Colonic mucosa (tissue), 4 donors: Measurements from ENCODE around the gene TTPAL. TPM values are rescaled to one million over a fixed set of nuclear protein-coding genes. Genes with fewer than 3 reads are reported as not detected.

Experiments used
- DNase-seq: peaks from one replicate; pipeline ENCODE4 v3.0.0-alpha.2; 2020
- H3K27ac ChIP-seq: fragments of 200-600 bp; one replicate; pipeline ENCODE4 v1.8.0; 2021
- H3K27me3 ChIP-seq: fragments of 200-600 bp; one replicate; pipeline ENCODE4 v1.8.0; 2021
- H3K36me3 ChIP-seq: fragments of 200-600 bp; one replicate; pipeline ENCODE4 v1.8.0; 2021
- H3K4me1 ChIP-seq: fragments of 200-600 bp; one replicate; pipeline ENCODE4 v1.8.0; 2021; ENCODE audit warnings: mild to moderate bottlenecking
- H3K4me3 ChIP-seq: fragments of 200-600 bp; one replicate; pipeline ENCODE4 v1.8.0; 2021
- H3K9ac ChIP-seq, 2 donors: one replicate each; pipeline ENCODE4 v1.7.0; 2013; ENCODE audit warnings: control low read depth in 2 of 2, low read depth in 2 of 2, low read length in 2 of 2
- H3K9me3 ChIP-seq: fragments of 200-600 bp; one replicate; pipeline ENCODE4 v1.8.0; 2021
- intact Hi-C: fragments of 100-400 bp; cut with DNase I; formaldehyde crosslinking; loops from one replicate; pipeline ENCODE4 v1.14.1; 2022
- total RNA-seq, 2 donors: library from RNA; stranded (reverse); fragmentation: NEBNext Ultra II Directional in 1 of 2; extraction: Animal tissue kit (Norgen Biotek cat#: 25700) in 1 of 2; gene quantifications; one replicate each; pipeline ENCODE4 v1.2.1, GENCODE V29; 2021
- TF ChIP-seq, protein P1 (sequence below): fragments of 200-600 bp; IDR thresholded peaks from one replicate; pipeline ENCODE4 v1.8.0; 2022; ENCODE audit warnings: antibody characterized with exemption, mild to moderate bottlenecking
- donor health status: healthy.
- donor health status: DM: no; HTN: no; CAD: no.
- donor health status: DM: no; HTN: no; CAD: no.

TTPAL gene
- total RNA-seq, 2 donors from 2014 or later = 8.4 to 11.6 TPM

DNA sequence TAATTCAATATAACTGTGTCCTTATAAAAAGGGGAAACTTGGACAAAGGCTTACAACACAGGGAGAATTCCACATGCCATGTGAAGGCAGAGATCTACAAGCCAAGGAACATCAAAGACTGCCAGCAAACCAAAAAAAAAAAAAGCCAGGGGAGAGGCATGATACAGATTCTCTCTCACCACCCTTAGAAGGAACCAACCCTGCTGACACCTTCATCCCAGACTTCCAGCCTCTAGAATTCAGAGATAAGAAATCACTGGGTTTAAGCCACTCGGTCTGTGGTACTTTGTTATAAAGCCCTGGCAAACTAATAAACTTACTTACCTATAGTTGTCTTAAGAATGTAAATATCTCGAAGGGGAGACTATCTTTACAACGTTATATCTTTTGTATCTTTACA lies 41.8 kb downstream of the TTPAL start:
- TF ChIP-seq, protein P1, sequence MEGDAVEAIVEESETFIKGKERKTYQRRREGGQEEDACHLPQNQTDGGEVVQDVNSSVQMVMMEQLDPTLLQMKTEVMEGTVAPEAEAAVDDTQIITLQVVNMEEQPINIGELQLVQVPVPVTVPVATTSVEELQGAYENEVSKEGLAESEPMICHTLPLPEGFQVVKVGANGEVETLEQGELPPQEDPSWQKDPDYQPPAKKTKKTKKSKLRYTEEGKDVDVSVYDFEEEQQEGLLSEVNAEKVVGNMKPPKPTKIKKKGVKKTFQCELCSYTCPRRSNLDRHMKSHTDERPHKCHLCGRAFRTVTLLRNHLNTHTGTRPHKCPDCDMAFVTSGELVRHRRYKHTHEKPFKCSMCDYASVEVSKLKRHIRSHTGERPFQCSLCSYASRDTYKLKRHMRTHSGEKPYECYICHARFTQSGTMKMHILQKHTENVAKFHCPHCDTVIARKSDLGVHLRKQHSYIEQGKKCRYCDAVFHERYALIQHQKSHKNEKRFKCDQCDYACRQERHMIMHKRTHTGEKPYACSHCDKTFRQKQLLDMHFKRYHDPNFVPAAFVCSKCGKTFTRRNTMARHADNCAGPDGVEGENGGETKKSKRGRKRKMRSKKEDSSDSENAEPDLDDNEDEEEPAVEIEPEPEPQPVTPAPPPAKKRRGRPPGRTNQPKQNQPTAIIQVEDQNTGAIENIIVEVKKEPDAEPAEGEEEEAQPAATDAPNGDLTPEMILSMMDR = no peak
- Histone ChIP-seq H3K4me1 (peaks cover 14% of the 10 kb centered on the region), H3K27me3 (no peaks in the 10 kb centered on the region), H3K4me3 (no peak overlapping the region), H3K9ac (no peak overlapping the region), H3K27ac (no peak overlapping the region), H3K9me3 (no peaks in the 10 kb centered on the region), H3K36me3 (no peaks in the 10 kb centered on the region)
- no peak for DNase-seq
- intact Hi-C loops = loop anchor here (5.0 kb wide), 1 partner anchor 40 kb away; the partner anchor contains the start of gene TTPAL

DNA sequence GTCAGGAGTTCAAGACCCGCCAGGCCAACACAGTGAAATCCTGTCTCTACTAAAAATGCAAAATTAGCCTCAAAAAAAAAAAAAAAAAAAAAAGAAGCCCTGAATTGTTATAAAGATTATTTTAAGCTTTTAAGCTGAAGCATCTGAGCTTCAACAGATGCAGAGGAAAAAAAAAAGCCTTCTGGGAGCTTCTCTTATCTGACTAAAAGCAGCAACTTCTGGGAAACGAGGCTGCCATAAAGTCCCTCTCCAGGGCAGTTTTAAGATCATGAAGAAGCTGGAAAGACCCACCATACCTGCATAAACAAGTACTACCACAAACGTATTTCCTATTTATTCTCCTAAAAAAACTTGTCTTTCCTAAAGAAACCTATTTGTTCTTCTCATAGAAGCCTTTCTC lies 42.6 kb downstream of the TTPAL start:
- H3K4me1 ChIP-seq = peaks cover 14% of the 10 kb centered on the region
- H3K9me3 ChIP-seq = no peaks in the 10 kb centered on the region
- H3K9ac ChIP-seq = no peak overlapping the region
- no peak overlapping the region for H3K27ac ChIP-seq
- no peak for DNase-seq
- no peak overlapping the region for H3K4me3 ChIP-seq
- intact Hi-C loops = loop anchor here (5.0 kb wide), 1 partner anchor 41 kb away; the partner anchor contains the start of gene TTPAL
- no peaks in the 10 kb centered on the region for H3K27me3 ChIP-seq
- H3K36me3 ChIP-seq = no peaks in the 10 kb centered on the region
- TF ChIP-seq, protein P1 = no peak

DNA sequence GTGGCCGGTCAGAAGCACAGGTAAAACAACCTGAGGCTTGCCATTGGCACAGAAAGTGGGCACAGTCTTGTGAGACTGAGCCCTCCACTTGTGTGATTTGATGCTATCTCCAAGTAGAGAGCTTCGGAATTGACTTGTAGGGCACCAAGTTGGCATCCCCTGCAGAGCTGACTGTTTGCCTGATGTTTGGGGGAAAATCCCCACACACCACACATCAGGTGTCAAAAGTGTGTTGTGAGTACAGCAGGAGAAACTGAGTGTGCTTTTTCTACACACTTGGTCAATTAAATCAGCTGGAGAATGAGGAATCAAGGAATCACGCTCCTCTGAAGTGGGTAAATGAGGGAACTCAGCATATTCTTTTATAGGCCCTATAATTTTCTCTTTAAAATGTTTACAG lies 45.2 kb downstream of the TTPAL start:
- no peaks in the 10 kb centered on the region for H3K36me3 ChIP-seq

DNA sequence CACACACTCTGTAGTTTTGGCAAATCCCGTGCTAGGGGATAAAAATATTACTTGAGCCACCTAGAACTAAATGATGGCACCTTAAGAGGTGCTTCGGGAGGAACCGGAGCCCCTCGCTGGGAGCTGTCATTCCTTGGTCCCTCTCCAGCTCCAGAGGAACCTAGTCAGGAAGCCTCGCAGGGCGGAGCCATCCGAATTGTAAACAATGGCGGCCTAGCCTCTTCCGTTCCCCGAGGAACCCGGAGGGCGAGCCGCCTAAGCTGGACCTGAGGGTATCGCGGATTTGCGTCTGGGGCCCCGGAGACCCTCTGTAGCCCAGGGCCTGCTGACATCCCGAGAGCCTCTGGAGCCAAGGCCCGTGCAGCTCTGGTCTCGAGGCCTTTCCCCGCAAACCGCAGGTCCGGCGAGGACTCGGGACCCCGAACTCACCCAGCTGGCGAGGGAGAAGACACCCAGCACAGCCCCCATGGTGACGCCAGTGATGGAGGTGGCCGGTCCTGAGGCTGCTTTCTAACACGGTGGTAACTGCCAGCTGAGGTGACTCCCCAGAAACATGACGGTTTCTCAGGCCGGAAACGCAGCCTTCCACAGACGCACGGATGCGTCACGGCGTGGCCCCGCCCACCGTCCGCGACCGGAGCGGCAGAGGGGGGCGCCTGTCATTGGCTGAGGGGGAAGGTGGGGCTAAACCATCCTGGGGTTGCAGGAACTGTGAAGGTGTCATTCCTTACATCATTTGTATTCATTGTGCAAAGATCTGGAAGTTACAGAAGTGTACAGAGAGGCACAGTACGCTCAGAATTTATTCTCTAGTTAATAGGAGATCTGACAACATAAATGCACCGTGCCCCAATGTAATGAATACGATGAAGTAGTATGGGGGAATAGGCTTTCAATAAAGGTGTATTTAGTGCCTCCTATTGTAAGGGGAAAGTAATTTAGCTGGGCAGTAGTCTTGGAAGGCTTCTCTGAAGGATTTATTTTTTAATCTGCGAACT lies 46.1 kb downstream of the TTPAL start, which contains the start of gene SERINC3:
Gene SERINC3 (minus strand): TSS at position 587 of the 998 bp plus-strand sequence. CDS start 119 bp downstream, at position 468.
- Histone ChIP-seq H3K4me3 (peak within 1 kb of the TSS; percentile 89), H3K9me3 (no peaks in the 10 kb centered on the region), H3K36me3 (no peaks in the 10 kb centered on the region), H3K27ac (peak within 1 kb of the TSS; percentile 95), H3K27me3 (no peaks in the 10 kb centered on the region), H3K4me1 (peaks cover 14% of the 10 kb centered on the region), H3K9ac (peak within 1 kb of the TSS; percentile 85 to 97)
- TF ChIP-seq, protein P1 = no peak
- intact Hi-C loops = no loop called here
- DNase-seq = peak; percentile 98

More for the DNA sequence above, 45.2 kb downstream of the TTPAL start:
- peak overlapping the region in 1 of 2 donors; percentile 85 for H3K9ac ChIP-seq
- H3K4me3 ChIP-seq = peak overlapping the region; percentile 89
- no peaks in the 10 kb centered on the region for H3K9me3 ChIP-seq
- peak overlapping the region; percentile 95 for H3K27ac ChIP-seq
- peaks cover 14% of the 10 kb centered on the region for H3K4me1 ChIP-seq
- TF ChIP-seq, protein P1 = no peak
- DNase-seq = no peak
- intact Hi-C loops = no loop called here
- no peaks in the 10 kb centered on the region for H3K27me3 ChIP-seq

DNA sequence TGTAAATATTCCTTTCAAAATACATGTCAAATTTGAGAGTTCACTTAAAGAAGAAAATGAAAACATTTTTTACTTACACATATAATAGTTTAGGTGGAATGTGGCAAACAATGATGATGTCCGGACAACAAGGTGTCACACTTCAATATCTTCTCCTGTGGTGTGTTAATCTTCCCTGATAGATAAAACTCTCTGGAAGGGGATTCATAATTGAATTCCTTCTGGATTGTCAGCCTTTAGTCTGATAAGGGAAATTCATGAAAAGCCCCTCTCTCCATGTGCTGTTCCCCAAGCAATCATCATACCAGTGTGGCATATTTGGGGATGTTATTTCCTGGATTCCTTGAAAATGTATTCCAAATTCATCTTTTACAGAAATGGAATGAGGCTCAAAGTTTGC lies 47.2 kb downstream of the TTPAL start:
- Histone ChIP-seq H3K27me3 (no peaks in the 10 kb centered on the region), H3K9me3 (no peaks in the 10 kb centered on the region), H3K4me1 (peaks cover 14% of the 10 kb centered on the region), H3K27ac (no peak overlapping the region), H3K9ac (no peak overlapping the region), H3K36me3 (no peaks in the 10 kb centered on the region), H3K4me3 (no peak overlapping the region)
- intact Hi-C loops = no loop called here
- TF ChIP-seq, protein P1 = no peak
- no peak for DNase-seq
